Prostate gland (tissue), 2 donors: ENCODE data around the gene COX7A2. TPM values are rescaled to one million over a fixed set of nuclear protein-coding genes. Genes with fewer than 3 reads are reported as not detected.

Experiments
- DNase-seq: peaks from one replicate; pipeline ENCODE4 v3.0.0-alpha.2; 2019; ENCODE audit warnings: low spot score
- H3K27ac ChIP-seq, 2 donors: fragments of 200-600 bp; sonication (generic); 2 replicates each; pipeline ENCODE4 v1.5.1; 2017 to 2019
- H3K27me3 ChIP-seq: fragments of 200-600 bp; sonication (generic); replicated peaks from 2 replicates; pipeline ENCODE4 v1.5.1; 2019; ENCODE audit not compliant: insufficient read depth
- H3K36me3 ChIP-seq, 2 donors: fragments of 200-600 bp; sonication (generic); 1 replicate in 1 of 2; 2 replicates in 1 of 2; pipeline versions ENCODE4 v1.5.1 to v1.8.1; 2017 to 2019
- H3K4me1 ChIP-seq: fragments of 200-600 bp; sonication (generic); replicated peaks from 2 replicates; pipeline ENCODE4 v1.5.1; 2019
- H3K4me3 ChIP-seq, 2 donors: fragments of 200-600 bp; sonication (generic); 2 replicates each; pipeline ENCODE4 v1.5.1; 2017 to 2019
- H3K9me3 ChIP-seq: fragments of 200-600 bp; sonication (generic); 2 replicates; pipeline ENCODE4 v1.5.1; 2017
- CTCF ChIP-seq, 4 experiments: fragments of 200-600 bp in 2 of 4; fragments of 450-650 bp in 2 of 4; sonication (generic) in 2 of 4; IDR thresholded peaks; 1 replicate in 3 of 4; 2 replicates in 1 of 4; pipeline ENCODE4 v1.5.1; 2016 to 2019; ENCODE audit warnings: antibody characterized with exemption in 4 of 4, mild to moderate bottlenecking in 2 of 4, moderate library complexity in 2 of 4
- POLR2A ChIP-seq: fragments of 450-650 bp; IDR thresholded peaks from one replicate; pipeline ENCODE4 v1.6.1; 2016; ENCODE audit warnings: antibody characterized with exemption, mild to moderate bottlenecking
- POLR2AphosphoS5 ChIP-seq: sonication (generic); formaldehyde crosslinking; IDR thresholded peaks from one replicate; pipeline ENCODE4 v1.6.1; 2017; ENCODE audit warnings: antibody characterized with exemption
- WGBS: methylation state at CpG from one replicate; pipeline ENCODE4 v1.1.5; 2018; 5-methylcytosine and 5-hydroxymethylcytosine counted together
- intact Hi-C: fragments of 100-400 bp; cut with DNase I; formaldehyde crosslinking; loops from one replicate; pipeline ENCODE4 v1.14.2; 2022
- total RNA-seq, 2 donors: library from RNA; depleted of rRNA; stranded (reverse); fragments of >200 nt; gene quantifications; one replicate each; pipeline ENCODE4 v1.1.0, GENCODE V29; 2016

COX7A2 gene
- total RNA-seq, result 100 to 1,000 TPM; 136 to 724 TPM

GRCh38 chr6:75243333-75244062 lies at the start of gene COX7A2:
TSS of gene COX7A2 (minus strand) at chr6:75243801. CDS start at chr6:75243734, 67 bp downstream.
- H3K36me3 ChIP-seq, result peaks cover 0 to 3% of the 10 kb centered on the region in 2 donors
- peak within 1 kb of the TSS; percentile 78 for H3K4me3 ChIP-seq
- H3K27ac ChIP-seq, result peak within 1 kb of the TSS; percentile 93 to 95
- intact Hi-C loops, result loop anchor here (5.0 kb wide), 1 partner anchor 1721 kb away; the partner anchor contains the start of gene EEF1A1
- H3K4me1 ChIP-seq, result peaks cover 2% of the 10 kb centered on the region
- WGBS, result under 1% methylated on average over 36 of the region's 36 CpGs
- no peaks in the 10 kb centered on the region for H3K27me3 ChIP-seq
- peak; percentile 94 for DNase-seq
- H3K9me3 ChIP-seq, result no peaks in the 10 kb centered on the region
- no peak for TF ChIP-seq CTCF (IDR thresholded peaks at IDR 0.05)
- peak; percentile 98 for TF ChIP-seq POLR2AphosphoS5
- peak; percentile 66 for TF ChIP-seq POLR2A

DNA sequence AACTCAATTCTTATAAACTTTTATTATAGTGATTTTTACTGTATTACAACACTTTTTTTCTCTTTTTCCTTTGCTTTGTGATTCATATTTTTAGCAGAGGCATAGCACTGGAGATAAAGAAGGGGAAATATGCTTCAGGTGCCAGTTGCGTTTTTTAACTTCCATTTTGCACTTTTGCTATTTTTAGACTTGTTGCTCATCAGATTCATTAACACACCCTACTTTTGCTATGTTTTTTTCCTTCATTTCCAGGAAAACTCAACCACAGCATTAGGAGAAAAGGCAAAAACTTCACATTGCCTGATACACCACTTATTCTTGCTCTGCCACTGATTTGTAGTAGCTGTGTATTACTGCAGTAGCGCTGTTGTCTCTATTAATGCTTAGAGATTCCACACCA lies 49.0 kb upstream of the COX7A2 start:
- no peak for DNase-seq
- no peaks in the 10 kb centered on the region for H3K4me1 ChIP-seq
- H3K36me3 ChIP-seq, result no peaks in the 10 kb centered on the region
- H3K27ac ChIP-seq, result no peak overlapping the region
- H3K27me3 ChIP-seq, result no peaks in the 10 kb centered on the region
- H3K9me3 ChIP-seq, result no peaks in the 10 kb centered on the region
- 94% methylated on average over 2 of the region's 2 CpGs for WGBS
- TF ChIP-seq POLR2AphosphoS5 (no peak), POLR2A (no peak), CTCF (IDR thresholded peaks at IDR 0.05) (no peak)
- H3K4me3 ChIP-seq, result no peak overlapping the region
- intact Hi-C loops, result no loop called here

DNA sequence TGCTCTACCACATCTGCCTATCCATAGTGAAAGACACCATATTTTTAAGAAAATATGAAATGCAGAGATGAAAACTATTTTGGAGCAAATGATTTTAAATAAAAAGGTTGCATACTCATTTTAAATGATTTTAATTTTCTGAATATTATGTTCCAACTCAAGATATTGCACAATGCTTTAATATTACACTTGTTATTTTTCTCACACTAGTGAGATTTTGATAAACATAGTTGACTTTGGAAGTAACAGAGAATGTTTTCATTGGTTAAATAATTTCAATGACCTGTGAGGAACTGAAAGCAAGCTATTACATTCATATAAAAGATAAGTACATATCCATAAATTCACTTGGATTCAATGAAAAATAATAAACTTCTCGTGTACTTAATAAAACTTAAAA lies 48.1 kb upstream of the COX7A2 start:
- no peak overlapping the region for H3K27ac ChIP-seq
- no peak overlapping the region for H3K4me3 ChIP-seq
- H3K9me3 ChIP-seq, result no peaks in the 10 kb centered on the region
- TF ChIP-seq CTCF (IDR thresholded peaks at IDR 0.05) (no peak), POLR2A (no peak), POLR2AphosphoS5 (no peak)
- H3K27me3 ChIP-seq, result no peaks in the 10 kb centered on the region
- intact Hi-C loops, result no loop called here
- H3K4me1 ChIP-seq, result no peaks in the 10 kb centered on the region
- 25% methylated on average over 1 of the region's 1 CpG for WGBS
- H3K36me3 ChIP-seq, result no peaks in the 10 kb centered on the region
- DNase-seq, result no peak

DNA sequence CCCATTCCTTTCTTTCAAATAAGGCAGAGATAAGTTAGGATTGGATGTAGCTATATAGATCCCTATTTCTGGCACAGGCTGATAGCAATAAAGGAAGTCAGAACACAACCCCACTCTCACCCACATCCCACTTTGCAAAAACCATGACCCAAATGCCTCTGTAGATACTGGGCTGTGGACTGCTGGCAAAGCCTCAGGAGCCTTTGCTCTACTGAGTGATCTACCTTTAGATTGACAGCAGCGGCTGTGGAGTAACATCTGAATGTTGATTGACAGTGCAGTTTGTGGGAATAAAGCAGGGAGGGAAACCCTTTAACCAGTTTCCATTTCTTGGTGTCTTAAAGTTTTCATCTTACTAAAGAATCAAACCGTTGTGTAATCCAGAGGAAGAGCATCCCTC lies 47.7 kb upstream of the COX7A2 start:
- Histone ChIP-seq H3K4me3 (no peak overlapping the region), H3K9me3 (no peaks in the 10 kb centered on the region), H3K27ac (no peak overlapping the region), H3K27me3 (no peaks in the 10 kb centered on the region), H3K4me1 (no peaks in the 10 kb centered on the region), H3K36me3 (no peaks in the 10 kb centered on the region)
- intact Hi-C loops, result no loop called here
- DNase-seq, result no peak
- TF ChIP-seq POLR2A, result no peak
- no peak for TF ChIP-seq CTCF (IDR thresholded peaks at IDR 0.05)
- TF ChIP-seq POLR2AphosphoS5, result no peak
- 73% methylated on average over 2 of the region's 2 CpGs for WGBS
